NK-92 treated with Interleukin-12 subunit alpha and Interleukin-12 subunit beta, amount 100 ng/mL, for 24 hours (cell line): ENCODE measurements around the gene TNS2.
A peak's percentile ranks its signal among the peaks of the same experiment; 100 is the strongest.

Source experiments
- DNase-seq: peaks from one replicate; lab custom pipeline; 2025; lab: John Stamatoyannopoulos, UW

TNS2 gene

GRCh38 chr12:53056296-53056695 lies 6.4 kb downstream of the TNS2 start:
- no peak for DNase-seq

- DNase-seq, result no peak
Measured at GRCh38 chr12:53056901-53057300, 7.0 kb downstream of the TNS2 start.

- no peak for DNase-seq
Measured at GRCh38 chr12:53057816-53058500, 8.1 kb downstream of the TNS2 start.

GRCh38 chr12:53058674-53059433 lies 9.0 kb downstream of the TNS2 start:
- no peak for DNase-seq

- DNase-seq, result no peak
Measured at GRCh38 chr12:53059434-53060063, 9.7 kb downstream of the TNS2 start.

GRCh38 chr12:53060064-53060720 lies 10.3 kb downstream of the TNS2 start:
- no peak for DNase-seq

GRCh38 chr12:53060721-53061276 lies 10.9 kb downstream of the TNS2 start:
- no peak for DNase-seq

GRCh38 chr12:53061404-53062010 lies 11.6 kb downstream of the TNS2 start:
- no peak for DNase-seq

GRCh38 chr12:53062011-53062961 lies 12.4 kb downstream of the TNS2 start:
- no peak for DNase-seq

- no peak for DNase-seq
Measured at GRCh38 chr12:53062977-53063707, 13.3 kb downstream of the TNS2 start.

- DNase-seq, result no peak
Measured at GRCh38 chr12:53063708-53064612, 14.1 kb downstream of the TNS2 start.

- no peak for DNase-seq
Measured at GRCh38 chr12:53064613-53065436, 15.0 kb downstream of the TNS2 start.

GRCh38 chr12:53065470-53065869 lies 15.6 kb downstream of the TNS2 start:
- no peak for DNase-seq

- peak; percentile 16 for DNase-seq
Measured at GRCh38 chr12:53065975-53066931, 16.4 kb downstream of the TNS2 start.

- DNase-seq, result no peak
Measured at GRCh38 chr12:53067074-53067992, 17.5 kb downstream of the TNS2 start.
